ENCODE measurements around the gene ENTPD1. TPM values are rescaled to one million over a fixed set of nuclear protein-coding genes. Genes with fewer than 3 reads are reported as not detected.
A peak's percentile ranks its signal among the peaks of the same experiment; 100 is the strongest.

The ENTPD1 gene
- total RNA-seq, 2 experiments from 2014 or later = 4.4 to 4.6 TPM

DNA sequence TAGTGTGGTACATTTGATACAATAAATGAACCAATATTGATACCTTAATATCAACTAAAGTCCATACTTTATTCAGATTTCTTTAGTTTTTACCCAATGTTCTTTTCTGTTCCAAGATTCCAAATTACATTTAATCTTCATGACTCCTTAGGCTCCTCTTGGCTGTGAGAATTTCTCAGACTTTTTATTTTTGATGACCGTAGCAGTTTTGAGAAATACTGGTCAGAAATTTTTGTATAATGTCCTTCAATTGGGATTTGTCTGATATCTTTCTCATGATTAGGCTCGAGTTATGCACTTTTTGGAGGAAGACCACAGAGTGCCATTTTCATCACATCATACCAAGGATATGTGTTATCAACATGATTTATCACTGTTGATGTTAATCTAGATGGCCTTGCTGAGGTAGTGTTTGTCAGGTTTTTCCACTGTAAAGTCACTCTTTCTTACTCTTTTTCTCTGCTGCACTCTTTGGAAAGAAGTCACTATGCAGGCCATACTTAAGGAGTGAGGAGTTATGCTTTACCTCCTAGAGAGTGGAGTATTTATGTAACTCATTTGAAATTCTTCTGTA is 12.9 kb upstream of the ENTPD1 start:
- no peaks in the 10 kb centered on the region for H3K9me3 Mint-ChIP-seq
- ATAC-seq = no peak
- peaks cover 6% of the 10 kb centered on the region for H3K27me3 Mint-ChIP-seq
- no peak overlapping the region for H3K27ac Mint-ChIP-seq
- no peak for DNase-seq
- intact Hi-C loops (cut with micrococcal nuclease) = no loop called here
- TF ChIP-seq, protein P1, sequence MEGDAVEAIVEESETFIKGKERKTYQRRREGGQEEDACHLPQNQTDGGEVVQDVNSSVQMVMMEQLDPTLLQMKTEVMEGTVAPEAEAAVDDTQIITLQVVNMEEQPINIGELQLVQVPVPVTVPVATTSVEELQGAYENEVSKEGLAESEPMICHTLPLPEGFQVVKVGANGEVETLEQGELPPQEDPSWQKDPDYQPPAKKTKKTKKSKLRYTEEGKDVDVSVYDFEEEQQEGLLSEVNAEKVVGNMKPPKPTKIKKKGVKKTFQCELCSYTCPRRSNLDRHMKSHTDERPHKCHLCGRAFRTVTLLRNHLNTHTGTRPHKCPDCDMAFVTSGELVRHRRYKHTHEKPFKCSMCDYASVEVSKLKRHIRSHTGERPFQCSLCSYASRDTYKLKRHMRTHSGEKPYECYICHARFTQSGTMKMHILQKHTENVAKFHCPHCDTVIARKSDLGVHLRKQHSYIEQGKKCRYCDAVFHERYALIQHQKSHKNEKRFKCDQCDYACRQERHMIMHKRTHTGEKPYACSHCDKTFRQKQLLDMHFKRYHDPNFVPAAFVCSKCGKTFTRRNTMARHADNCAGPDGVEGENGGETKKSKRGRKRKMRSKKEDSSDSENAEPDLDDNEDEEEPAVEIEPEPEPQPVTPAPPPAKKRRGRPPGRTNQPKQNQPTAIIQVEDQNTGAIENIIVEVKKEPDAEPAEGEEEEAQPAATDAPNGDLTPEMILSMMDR (IDR thresholded peaks at IDR 0.05) = no peak
- CTCF ChIA-PET = interaction anchor here (3.9 kb wide), 1 partner anchor 99 kb away, joined by 18 read pairs; no protein-coding TSS in a partner anchor
- POLR2A ChIA-PET = no interaction called here
- no peaks in the 10 kb centered on the region for H3K4me1 Mint-ChIP-seq (ENCODE audit: low read depth)
- no peaks in the 10 kb centered on the region for H3K36me3 Mint-ChIP-seq (ENCODE audit: low read depth)
- H3K4me3 Mint-ChIP-seq = no peak overlapping the region

DNA sequence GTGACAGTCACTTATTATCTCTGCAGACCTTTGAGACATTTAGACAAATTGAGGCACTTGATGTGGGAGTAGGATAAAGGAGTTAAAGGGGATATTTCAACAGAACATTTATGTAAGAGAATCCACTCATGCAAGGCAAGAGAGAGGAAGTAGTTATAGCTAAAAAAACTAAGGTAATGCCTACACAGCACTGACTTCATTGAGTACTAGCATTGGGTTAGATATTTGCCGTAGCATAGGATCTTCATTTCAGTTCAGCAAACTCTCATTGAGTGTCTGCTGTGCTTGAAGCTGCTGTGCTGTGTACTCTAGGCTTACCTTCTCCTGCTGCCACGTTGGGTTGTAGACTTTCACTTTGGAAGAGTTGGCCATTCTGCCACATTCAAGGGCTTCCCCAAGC is 10.5 kb upstream of the ENTPD1 start:
- Mint-ChIP-seq H3K27ac (no peak overlapping the region), H3K36me3 (ENCODE audit: low read depth) (no peaks in the 10 kb centered on the region), H3K4me3 (no peak overlapping the region), H3K9me3 (no peaks in the 10 kb centered on the region), H3K27me3 (peaks cover 4% of the 10 kb centered on the region), H3K4me1 (ENCODE audit: low read depth) (no peaks in the 10 kb centered on the region)
- ChIA-PET POLR2A (no interaction called here), CTCF (no interaction called here)
- intact Hi-C loops (cut with micrococcal nuclease) = no loop called here
- no peak for DNase-seq
- ATAC-seq = no peak
- TF ChIP-seq, protein P1 (IDR thresholded peaks at IDR 0.05) = no peak

DNA sequence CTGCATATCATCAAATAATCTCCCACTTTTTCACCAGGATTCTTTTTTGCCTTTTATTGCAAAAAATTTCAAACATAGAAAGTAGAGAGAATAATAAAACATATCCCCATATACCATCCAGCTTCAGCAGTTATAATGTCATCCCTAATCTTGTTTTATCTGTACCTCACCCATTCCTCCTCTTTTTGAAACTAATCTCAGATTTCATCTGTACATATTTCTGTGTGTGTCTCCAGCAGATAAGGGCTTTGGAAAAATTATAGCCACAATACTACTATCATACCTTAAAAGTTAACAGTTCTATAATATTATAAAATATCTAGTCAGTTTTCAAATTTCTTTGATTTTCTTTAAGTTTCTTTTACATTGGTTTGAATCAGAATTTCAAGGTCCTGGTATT is 7.6 kb upstream of the ENTPD1 start:
- TF ChIP-seq, protein P1 (IDR thresholded peaks at IDR 0.05) = no peak
- CTCF ChIA-PET = no interaction called here
- no peaks in the 10 kb centered on the region for H3K36me3 Mint-ChIP-seq (ENCODE audit: low read depth)
- no peak for DNase-seq
- POLR2A ChIA-PET = no interaction called here
- no peak overlapping the region for H3K4me3 Mint-ChIP-seq
- H3K4me1 Mint-ChIP-seq (ENCODE audit: low read depth) = no peaks in the 10 kb centered on the region
- intact Hi-C loops (cut with micrococcal nuclease) = no loop called here
- H3K9me3 Mint-ChIP-seq = no peaks in the 10 kb centered on the region
- H3K27ac Mint-ChIP-seq = no peak overlapping the region
- no peak for ATAC-seq
- peaks cover 13% of the 10 kb centered on the region for H3K27me3 Mint-ChIP-seq

DNA sequence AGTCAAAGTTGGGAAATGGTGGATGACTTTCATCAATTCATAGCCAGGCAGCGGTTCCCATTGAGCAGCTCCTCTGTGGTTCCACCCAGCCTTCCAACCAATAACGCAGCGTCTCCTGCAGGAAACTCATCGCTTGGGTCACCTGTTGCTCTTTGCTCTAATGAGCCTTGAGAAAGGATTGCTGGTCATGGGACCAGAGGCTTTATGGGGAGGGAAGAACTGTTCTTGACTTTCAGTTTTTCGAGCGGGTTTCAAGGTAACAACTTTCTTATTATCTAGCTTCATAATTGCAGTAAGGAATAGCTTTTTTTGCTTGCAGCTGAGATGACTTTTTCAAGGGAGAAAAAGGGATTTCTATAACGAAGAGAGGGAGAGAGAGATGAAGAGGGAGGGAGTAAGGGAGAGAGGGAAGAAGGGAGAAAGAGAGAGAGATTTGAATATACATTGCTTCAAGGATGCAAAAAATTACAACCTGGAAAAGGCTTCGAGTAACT is 405 bp upstream of the ENTPD1 start:
- intact Hi-C loops (cut with micrococcal nuclease) = no loop called here
- H3K9me3 Mint-ChIP-seq = no peaks in the 10 kb centered on the region
- ChIA-PET CTCF (interaction anchor here (0.7 to 2.4 kb wide), 4 partner anchors 13 to 86 kb away, joined by 3 to 7 read pairs (median 6); partner anchors contain the start of gene TCTN3), POLR2A (no interaction called here)
- ATAC-seq (no peak), DNase-seq (no peak)
- peak overlapping the region; percentile 58 for H3K4me3 Mint-ChIP-seq
- H3K36me3 Mint-ChIP-seq (ENCODE audit: low read depth) = no peaks in the 10 kb centered on the region
- no peak overlapping the region for H3K27ac Mint-ChIP-seq
- peaks cover 6% of the 10 kb centered on the region for H3K4me1 Mint-ChIP-seq (ENCODE audit: low read depth)
- H3K27me3 Mint-ChIP-seq = peaks cover 22% of the 10 kb centered on the region
- TF ChIP-seq, protein P1 (IDR thresholded peaks at IDR 0.05) = no peak

DNA sequence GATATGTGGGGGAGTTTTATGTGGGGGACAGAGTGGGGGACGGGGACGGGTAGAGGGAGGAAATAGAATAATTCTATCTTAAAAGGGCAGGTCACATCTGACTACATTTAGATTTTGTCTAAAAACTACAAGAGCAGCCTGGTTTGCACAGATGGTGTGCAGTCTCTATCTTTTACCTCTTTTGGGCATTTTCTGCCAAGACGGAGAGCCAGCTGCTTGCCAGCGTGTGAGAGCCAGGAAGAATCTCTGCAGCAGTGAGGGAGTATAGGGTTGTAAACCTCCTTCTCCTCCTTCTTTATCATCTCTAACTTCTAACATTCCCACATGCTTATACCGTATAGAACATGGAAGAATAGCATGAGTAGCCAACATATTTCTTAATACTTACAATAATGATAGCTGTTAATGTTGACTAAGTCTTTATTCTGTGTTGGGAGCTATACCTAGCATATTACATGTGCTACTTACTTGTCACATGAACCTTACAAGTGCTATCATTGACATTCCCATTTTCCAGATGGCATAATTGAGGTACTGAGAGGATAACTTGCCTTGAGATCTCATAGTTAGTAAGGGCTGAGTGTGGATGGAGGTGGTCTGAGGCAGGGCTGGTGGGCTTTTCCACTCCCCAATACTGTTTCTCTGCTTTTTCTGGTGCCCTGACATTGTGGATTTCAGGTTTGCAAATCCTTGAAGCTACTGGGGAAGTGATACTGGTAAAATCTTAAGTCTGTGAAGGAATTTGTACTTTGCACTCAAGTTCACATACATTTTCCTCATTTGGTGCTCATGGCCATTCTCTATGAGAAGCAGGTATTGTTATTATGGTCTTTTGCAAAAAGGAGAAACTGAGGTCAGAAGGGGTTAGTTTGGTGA is 1.1 kb downstream of the ENTPD1 start:
- POLR2A ChIA-PET = no interaction called here
- CTCF ChIA-PET = interaction anchor here (1.0 to 1.2 kb wide), 2 partner anchors 15 to 63 kb away, joined by 4 read pairs; partner anchors contain the start of gene TCTN3
- Mint-ChIP-seq H3K36me3 (ENCODE audit: low read depth) (no peaks in the 10 kb centered on the region), H3K4me3 (peak overlapping the region; percentile 58), H3K4me1 (ENCODE audit: low read depth) (peaks cover 10% of the 10 kb centered on the region), H3K9me3 (no peaks in the 10 kb centered on the region), H3K27ac (peak overlapping the region; percentile 34), H3K27me3 (peaks cover 14% of the 10 kb centered on the region)
- ATAC-seq (no peak), DNase-seq (no peak)
- TF ChIP-seq, protein P1 (IDR thresholded peaks at IDR 0.05) = no peak
- intact Hi-C loops (cut with micrococcal nuclease) = no loop called here
